GM23338 (cell line): ENCODE data around the gene BCL2L12.

Experiments used
- CREB1 ChIP-seq: fragments of 250-450 bp; sonication (Bioruptor Pico); IDR thresholded peaks from 2 replicates; pipeline ENCODE4 v1.5.0; 2020; ENCODE audit warnings: low read depth, mild to moderate bottlenecking, moderate library complexity
- ETS1 ChIP-seq: IDR thresholded peaks from 2 replicates; pipeline ENCODE4 v1.6.1; 2016; ENCODE audit warnings: antibody characterized with exemption
- EZH2 ChIP-seq: fragments of 200-600 bp; sonication (generic); IDR thresholded peaks from one replicate; pipeline ENCODE4 v1.8.0; 2017; ENCODE audit warnings: antibody characterized with exemption, mild to moderate bottlenecking, low read depth; ENCODE audit not compliant: unreplicated experiment
- EZH2phosphoT487 ChIP-seq: fragments of 200-600 bp; sonication (generic); IDR thresholded peaks from one replicate; pipeline ENCODE4 v1.8.1; 2018; ENCODE audit warnings: antibody characterized with exemption; ENCODE audit not compliant: unreplicated experiment
- JUNB ChIP-seq: IDR thresholded peaks from one replicate; pipeline ENCODE4 v1.6.1; 2016; ENCODE audit warnings: antibody characterized with exemption; ENCODE audit not compliant: unreplicated experiment
- POLR2AphosphoS5 ChIP-seq: IDR thresholded peaks from 2 replicates; pipeline ENCODE4 v1.6.1; 2016; ENCODE audit warnings: antibody characterized with exemption, low read depth
- ZNF114 ChIP-seq: fragments of 250-450 bp; sonication (Bioruptor Pico); IDR thresholded peaks from 2 replicates; pipeline ENCODE4 v1.5.0; 2020; ENCODE audit warnings: mild to moderate bottlenecking, moderate library complexity
- TF ChIP-seq, protein P1 (sequence below), 2 experiments: fragments of 200-600 bp in 1 of 2; sonication (generic) in 1 of 2; conservative IDR thresholded peaks; 2 replicates each; pipeline versions ENCODE4 v1.5.1 to v1.6.1; 2016 to 2017; ENCODE audit warnings: antibody characterized with exemption in 2 of 2, low read depth in 2 of 2, mild to moderate bottlenecking in 2 of 2, moderate library complexity in 1 of 2
- TF ChIP-seq, protein P2 (sequence below): fragments of 250-450 bp; sonication (Bioruptor Pico); IDR thresholded peaks from 2 replicates; pipeline ENCODE4 v1.5.0; 2020; ENCODE audit warnings: mild to moderate bottlenecking, moderate library complexity
- TF ChIP-seq, protein P3 (sequence below): IDR thresholded peaks from one replicate; pipeline ENCODE4 v1.6.1; 2018; ENCODE audit warnings: antibody characterized with exemption; ENCODE audit not compliant: unreplicated experiment

GRCh38 chr19:49629659-49630058, 36.1 kb upstream of the BCL2L12 start:
- TF ChIP-seq, protein P1, sequence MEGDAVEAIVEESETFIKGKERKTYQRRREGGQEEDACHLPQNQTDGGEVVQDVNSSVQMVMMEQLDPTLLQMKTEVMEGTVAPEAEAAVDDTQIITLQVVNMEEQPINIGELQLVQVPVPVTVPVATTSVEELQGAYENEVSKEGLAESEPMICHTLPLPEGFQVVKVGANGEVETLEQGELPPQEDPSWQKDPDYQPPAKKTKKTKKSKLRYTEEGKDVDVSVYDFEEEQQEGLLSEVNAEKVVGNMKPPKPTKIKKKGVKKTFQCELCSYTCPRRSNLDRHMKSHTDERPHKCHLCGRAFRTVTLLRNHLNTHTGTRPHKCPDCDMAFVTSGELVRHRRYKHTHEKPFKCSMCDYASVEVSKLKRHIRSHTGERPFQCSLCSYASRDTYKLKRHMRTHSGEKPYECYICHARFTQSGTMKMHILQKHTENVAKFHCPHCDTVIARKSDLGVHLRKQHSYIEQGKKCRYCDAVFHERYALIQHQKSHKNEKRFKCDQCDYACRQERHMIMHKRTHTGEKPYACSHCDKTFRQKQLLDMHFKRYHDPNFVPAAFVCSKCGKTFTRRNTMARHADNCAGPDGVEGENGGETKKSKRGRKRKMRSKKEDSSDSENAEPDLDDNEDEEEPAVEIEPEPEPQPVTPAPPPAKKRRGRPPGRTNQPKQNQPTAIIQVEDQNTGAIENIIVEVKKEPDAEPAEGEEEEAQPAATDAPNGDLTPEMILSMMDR (conservative IDR thresholded peaks at IDR 0.05; ENCODE audit: low read depth in 2 of 2): no peak
- TF ChIP-seq EZH2phosphoT487: no peak
- TF ChIP-seq EZH2: no peak
- TF ChIP-seq, protein P2, sequence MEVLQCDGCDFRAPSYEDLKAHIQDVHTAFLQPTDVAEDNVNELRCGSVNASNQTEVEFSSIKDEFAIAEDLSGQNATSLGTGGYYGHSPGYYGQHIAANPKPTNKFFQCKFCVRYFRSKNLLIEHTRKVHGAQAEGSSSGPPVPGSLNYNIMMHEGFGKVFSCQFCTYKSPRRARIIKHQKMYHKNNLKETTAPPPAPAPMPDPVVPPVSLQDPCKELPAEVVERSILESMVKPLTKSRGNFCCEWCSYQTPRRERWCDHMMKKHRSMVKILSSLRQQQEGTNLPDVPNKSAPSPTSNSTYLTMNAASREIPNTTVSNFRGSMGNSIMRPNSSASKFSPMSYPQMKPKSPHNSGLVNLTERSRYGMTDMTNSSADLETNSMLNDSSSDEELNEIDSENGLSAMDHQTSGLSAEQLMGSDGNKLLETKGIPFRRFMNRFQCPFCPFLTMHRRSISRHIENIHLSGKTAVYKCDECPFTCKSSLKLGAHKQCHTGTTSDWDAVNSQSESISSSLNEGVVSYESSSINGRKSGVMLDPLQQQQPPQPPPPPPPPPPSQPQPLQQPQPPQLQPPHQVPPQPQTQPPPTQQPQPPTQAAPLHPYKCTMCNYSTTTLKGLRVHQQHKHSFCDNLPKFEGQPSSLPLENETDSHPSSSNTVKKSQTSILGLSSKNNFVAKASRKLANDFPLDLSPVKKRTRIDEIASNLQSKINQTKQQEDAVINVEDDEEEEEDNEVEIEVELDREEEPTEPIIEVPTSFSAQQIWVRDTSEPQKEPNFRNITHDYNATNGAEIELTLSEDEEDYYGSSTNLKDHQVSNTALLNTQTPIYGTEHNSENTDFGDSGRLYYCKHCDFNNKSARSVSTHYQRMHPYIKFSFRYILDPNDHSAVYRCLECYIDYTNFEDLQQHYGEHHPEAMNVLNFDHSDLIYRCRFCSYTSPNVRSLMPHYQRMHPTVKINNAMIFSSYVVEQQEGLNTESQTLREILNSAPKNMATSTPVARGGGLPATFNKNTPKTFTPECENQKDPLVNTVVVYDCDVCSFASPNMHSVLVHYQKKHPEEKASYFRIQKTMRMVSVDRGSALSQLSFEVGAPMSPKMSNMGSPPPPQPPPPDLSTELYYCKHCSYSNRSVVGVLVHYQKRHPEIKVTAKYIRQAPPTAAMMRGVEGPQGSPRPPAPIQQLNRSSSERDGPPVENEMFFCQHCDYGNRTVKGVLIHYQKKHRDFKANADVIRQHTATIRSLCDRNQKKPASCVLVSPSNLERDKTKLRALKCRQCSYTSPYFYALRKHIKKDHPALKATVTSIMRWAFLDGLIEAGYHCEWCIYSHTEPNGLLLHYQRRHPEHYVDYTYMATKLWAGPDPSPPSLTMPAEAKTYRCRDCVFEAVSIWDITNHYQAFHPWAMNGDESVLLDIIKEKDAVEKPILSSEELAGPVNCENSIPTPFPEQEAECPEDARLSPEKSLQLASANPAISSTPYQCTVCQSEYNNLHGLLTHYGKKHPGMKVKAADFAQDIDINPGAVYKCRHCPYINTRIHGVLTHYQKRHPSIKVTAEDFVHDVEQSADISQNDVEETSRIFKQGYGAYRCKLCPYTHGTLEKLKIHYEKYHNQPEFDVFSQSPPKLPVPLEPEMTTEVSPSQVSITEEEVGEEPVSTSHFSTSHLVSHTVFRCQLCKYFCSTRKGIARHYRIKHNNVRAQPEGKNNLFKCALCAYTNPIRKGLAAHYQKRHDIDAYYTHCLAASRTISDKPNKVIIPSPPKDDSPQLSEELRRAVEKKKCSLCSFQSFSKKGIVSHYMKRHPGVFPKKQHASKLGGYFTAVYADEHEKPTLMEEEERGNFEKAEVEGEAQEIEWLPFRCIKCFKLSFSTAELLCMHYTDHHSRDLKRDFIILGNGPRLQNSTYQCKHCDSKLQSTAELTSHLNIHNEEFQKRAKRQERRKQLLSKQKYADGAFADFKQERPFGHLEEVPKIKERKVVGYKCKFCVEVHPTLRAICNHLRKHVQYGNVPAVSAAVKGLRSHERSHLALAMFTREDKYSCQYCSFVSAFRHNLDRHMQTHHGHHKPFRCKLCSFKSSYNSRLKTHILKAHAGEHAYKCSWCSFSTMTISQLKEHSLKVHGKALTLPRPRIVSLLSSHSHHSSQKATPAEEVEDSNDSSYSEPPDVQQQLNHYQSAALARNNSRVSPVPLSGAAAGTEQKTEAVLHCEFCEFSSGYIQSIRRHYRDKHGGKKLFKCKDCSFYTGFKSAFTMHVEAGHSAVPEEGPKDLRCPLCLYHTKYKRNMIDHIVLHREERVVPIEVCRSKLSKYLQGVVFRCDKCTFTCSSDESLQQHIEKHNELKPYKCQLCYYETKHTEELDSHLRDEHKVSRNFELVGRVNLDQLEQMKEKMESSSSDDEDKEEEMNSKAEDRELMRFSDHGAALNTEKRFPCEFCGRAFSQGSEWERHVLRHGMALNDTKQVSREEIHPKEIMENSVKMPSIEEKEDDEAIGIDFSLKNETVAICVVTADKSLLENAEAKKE (CRISPR knock-in tag): no peak
- no peak for TF ChIP-seq POLR2AphosphoS5
- TF ChIP-seq, protein P3, sequence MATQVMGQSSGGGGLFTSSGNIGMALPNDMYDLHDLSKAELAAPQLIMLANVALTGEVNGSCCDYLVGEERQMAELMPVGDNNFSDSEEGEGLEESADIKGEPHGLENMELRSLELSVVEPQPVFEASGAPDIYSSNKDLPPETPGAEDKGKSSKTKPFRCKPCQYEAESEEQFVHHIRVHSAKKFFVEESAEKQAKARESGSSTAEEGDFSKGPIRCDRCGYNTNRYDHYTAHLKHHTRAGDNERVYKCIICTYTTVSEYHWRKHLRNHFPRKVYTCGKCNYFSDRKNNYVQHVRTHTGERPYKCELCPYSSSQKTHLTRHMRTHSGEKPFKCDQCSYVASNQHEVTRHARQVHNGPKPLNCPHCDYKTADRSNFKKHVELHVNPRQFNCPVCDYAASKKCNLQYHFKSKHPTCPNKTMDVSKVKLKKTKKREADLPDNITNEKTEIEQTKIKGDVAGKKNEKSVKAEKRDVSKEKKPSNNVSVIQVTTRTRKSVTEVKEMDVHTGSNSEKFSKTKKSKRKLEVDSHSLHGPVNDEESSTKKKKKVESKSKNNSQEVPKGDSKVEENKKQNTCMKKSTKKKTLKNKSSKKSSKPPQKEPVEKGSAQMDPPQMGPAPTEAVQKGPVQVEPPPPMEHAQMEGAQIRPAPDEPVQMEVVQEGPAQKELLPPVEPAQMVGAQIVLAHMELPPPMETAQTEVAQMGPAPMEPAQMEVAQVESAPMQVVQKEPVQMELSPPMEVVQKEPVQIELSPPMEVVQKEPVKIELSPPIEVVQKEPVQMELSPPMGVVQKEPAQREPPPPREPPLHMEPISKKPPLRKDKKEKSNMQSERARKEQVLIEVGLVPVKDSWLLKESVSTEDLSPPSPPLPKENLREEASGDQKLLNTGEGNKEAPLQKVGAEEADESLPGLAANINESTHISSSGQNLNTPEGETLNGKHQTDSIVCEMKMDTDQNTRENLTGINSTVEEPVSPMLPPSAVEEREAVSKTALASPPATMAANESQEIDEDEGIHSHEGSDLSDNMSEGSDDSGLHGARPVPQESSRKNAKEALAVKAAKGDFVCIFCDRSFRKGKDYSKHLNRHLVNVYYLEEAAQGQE: no peak
- no peak for TF ChIP-seq JUNB
- no peak for TF ChIP-seq ZNF114 (CRISPR knock-in tag)
- TF ChIP-seq ETS1: no peak
- no peak for TF ChIP-seq CREB1 (CRISPR knock-in tag)
